ENCODE measurements around the gene SRRM1. TPM values are rescaled to one million over a fixed set of nuclear protein-coding genes. Genes with fewer than 3 reads are reported as not detected.

SRRM1 gene
- total and polyA plus RNA-seq, 2 of the 8 experiments (the other 6 are each of a cell fraction or from before 2014, with no cell fraction given), result 77.1 to 255 TPM

DNA sequence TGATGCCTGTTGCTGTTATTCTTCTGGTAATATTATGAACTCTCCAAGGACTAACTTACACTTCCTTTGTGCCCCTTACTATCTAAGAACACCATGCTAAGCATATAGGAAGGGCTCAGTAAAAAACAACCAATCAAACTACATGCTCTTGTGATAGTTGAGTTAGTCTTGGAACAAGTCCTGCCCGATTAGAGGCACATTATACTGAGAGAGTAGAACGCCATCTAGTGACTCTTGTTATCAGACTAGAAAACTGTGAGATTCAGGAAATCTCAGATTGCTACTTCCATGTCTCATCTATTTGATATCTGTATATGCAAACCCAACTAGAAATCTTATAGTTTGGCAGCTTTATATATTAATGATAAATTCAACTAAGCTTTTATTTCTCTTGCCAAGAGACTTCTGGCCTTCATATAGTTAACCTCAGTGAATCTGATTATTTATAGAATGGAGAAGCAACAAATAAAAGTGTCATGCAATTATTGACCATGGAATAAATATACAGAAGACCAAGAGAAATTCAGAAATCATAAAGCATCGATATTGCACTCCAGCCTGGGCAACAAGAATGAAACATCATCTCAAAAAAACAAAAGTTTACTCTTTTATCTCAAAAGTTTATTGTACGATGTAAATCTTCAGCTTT lies 7.8 kb upstream of the SRRM1 start:
- Histone ChIP-seq H3K4me3 (ENCODE audit: extremely low read depth in 1 of 4, insufficient read depth in 2 of 4, low read depth in 3 of 4, low read length in 4 of 4) (no peak overlapping the region), H2BK120ac (replicated peaks; ENCODE audit: low read depth, low read length) (no peak overlapping the region), H2BK12ac (ENCODE audit: low read depth, low read length) (no peak overlapping the region), H3K56ac (replicated peaks; ENCODE audit: insufficient read length, low read depth, low read length) (no peak overlapping the region), H3K27me3 (replicated peaks in 1 of 4; ENCODE audit: control insufficient read depth in 3 of 4, extremely low read depth in 1 of 4, insufficient read depth in 3 of 4, low read length in 3 of 4) (no peaks in the 10 kb centered on the region), H3K18ac (ENCODE audit: extremely low read depth, low read length) (no peak overlapping the region), H2AFZ (ENCODE audit: low read length) (no peak overlapping the region), H3K27ac (ENCODE audit: low read depth, low read length) (no peak overlapping the region), H2BK5ac (ENCODE audit: low read depth, low read length) (no peak overlapping the region), H3K36me3 (ENCODE audit: control insufficient read depth in 2 of 4, insufficient read depth in 4 of 4, low read length in 3 of 4) (no peaks in the 10 kb centered on the region), H3K79me2 (ENCODE audit: control insufficient read depth in 1 of 2, insufficient read depth in 2 of 2, low read length in 2 of 2) (no peaks in the 10 kb centered on the region), H2AK5ac (ENCODE audit: low read depth, low read length) (no peak overlapping the region), H3K4me2 (ENCODE audit: insufficient read depth in 1 of 2, low read depth in 2 of 2, low read length in 2 of 2) (no peak overlapping the region), H3K4me1 (replicated peaks in 1 of 4; ENCODE audit: control insufficient read depth in 3 of 4, insufficient read depth in 4 of 4, low read length in 3 of 4) (peaks cover 0 to 4% (median 0%) of the 10 kb centered on the region in 4 experiments; a peak in 4 of 7 replicates), H3K79me1 (ENCODE audit: low read depth, low read length) (no peaks in the 10 kb centered on the region), H3K14ac (ENCODE audit: insufficient read length) (no peak overlapping the region), H4K8ac (ENCODE audit: extremely low read depth, insufficient read depth, low read length) (no peak overlapping the region), H3K23ac (ENCODE audit: insufficient read length) (no peak overlapping the region), H3K9ac (replicated peaks in 1 of 4; ENCODE audit: extremely low read depth in 1 of 4, low read depth in 3 of 4, low read length in 3 of 4) (no peak overlapping the region), H4K5ac (ENCODE audit: insufficient read length, low read depth, low read length) (no peak overlapping the region), H2BK15ac (ENCODE audit: low read length) (no peak overlapping the region), H3K4ac (replicated peaks; ENCODE audit: insufficient read length, low read depth, low read length) (no peak overlapping the region), H3K23me2 (ENCODE audit: low read depth, low read length) (no peaks in the 10 kb centered on the region; the same call in none of the 2 replicates), H4K91ac (replicated peaks; ENCODE audit: insufficient read length, low read length) (no peak overlapping the region), H3K9me3 (ENCODE audit: insufficient read depth in 2 of 2, low read depth in 1 of 2, low read length in 1 of 2) (no peaks in the 10 kb centered on the region), H2BK20ac (ENCODE audit: low read length) (no peak overlapping the region), H4K20me1 (replicated peaks in 1 of 2; ENCODE audit: control insufficient read depth in 1 of 2, insufficient read depth in 2 of 2, low read length in 2 of 2) (no peaks in the 10 kb centered on the region)
- DNase-seq (ENCODE audit: low read depth in 1 of 2, low spot score in 2 of 2) (no peak), FAIRE-seq (peak; percentile 91)
- ChIA-PET CTCF (ENCODE audit: partially characterized antibody) (interaction anchor here (0.6 to 7.1 kb wide), 18 partner anchors 12 to 244 kb away, joined by 3 to 45 read pairs (median 4); no protein-coding TSS in a partner anchor), POLR2A (ENCODE audit: partially characterized antibody) (no interaction called here)
- TF ChIP-seq SUZ12 (IDR thresholded peaks at IDR 0.05; ENCODE audit: low read length), result no peak
- no peak for TF ChIP-seq TAF7 (optimal IDR thresholded peaks at IDR 0.05; ENCODE audit: borderline replicate concordance, low read depth, low read length)
- TF ChIP-seq RAD21 (IDR thresholded peaks at IDR 0.05 in 1 of 2, conservative IDR thresholded peaks at IDR 0.05 in 1 of 2; ENCODE audit: low read depth in 2 of 2, low read length in 2 of 2), result peak; percentile 82 to 86
- 0 out of 4 replicates have a peak, but pooled peaks of 1 of the 2 experiments have one; percentile 38 for TF ChIP-seq SIN3A (conservative IDR thresholded peaks at IDR 0.05 in 1 of 2, IDR thresholded peaks at IDR 0.05 in 1 of 2; ENCODE audit: low read depth in 1 of 2, low read length in 2 of 2)
- TF ChIP-seq, protein P1, sequence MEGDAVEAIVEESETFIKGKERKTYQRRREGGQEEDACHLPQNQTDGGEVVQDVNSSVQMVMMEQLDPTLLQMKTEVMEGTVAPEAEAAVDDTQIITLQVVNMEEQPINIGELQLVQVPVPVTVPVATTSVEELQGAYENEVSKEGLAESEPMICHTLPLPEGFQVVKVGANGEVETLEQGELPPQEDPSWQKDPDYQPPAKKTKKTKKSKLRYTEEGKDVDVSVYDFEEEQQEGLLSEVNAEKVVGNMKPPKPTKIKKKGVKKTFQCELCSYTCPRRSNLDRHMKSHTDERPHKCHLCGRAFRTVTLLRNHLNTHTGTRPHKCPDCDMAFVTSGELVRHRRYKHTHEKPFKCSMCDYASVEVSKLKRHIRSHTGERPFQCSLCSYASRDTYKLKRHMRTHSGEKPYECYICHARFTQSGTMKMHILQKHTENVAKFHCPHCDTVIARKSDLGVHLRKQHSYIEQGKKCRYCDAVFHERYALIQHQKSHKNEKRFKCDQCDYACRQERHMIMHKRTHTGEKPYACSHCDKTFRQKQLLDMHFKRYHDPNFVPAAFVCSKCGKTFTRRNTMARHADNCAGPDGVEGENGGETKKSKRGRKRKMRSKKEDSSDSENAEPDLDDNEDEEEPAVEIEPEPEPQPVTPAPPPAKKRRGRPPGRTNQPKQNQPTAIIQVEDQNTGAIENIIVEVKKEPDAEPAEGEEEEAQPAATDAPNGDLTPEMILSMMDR (IDR thresholded peaks at IDR 0.05; ENCODE audit: control extremely low read depth in 1 of 3, insufficient read depth in 1 of 3, low read depth in 1 of 3, low read length in 3 of 3), result peak in 2 of 3 experiments; percentile 65 to 73; a peak in 3 of 4 replicates
- 32% methylated on average over 4 of the region's 4 CpGs; no CpG with 5 or more reads in 1 of the 2 experiments for WGBS, 2 experiments (ENCODE audit: extremely low coverage in 1 of 2, insufficient coverage in 1 of 2, insufficient read length in 1 of 2, insufficient replicate concordance in 2 of 2, low coverage in 1 of 2, low lambda C conversion rate in 2 of 2, missing lambda C conversion rate in 1 of 2)

All from H1 (cell line).